Fibroblast of lung (primary cell): ENCODE data around the gene OPA3.

Source experiments
- EZH2 ChIP-seq: IDR thresholded peaks from 2 replicates; pipeline ENCODE4 v1.5.1; 2012; ENCODE audit warnings: low read length, control low read depth, mild to moderate bottlenecking; ENCODE audit errors: missing control alignments
- TF ChIP-seq, protein P1 (sequence below), 2 donors: IDR thresholded peaks in 1 of 2; conservative IDR thresholded peaks in 1 of 2; 1 replicate in 1 of 2; 2 replicates in 1 of 2; pipeline ENCODE4 v1.5.1; 2011 to 2012; ENCODE audit warnings: low read length in 2 of 2, control low read depth in 1 of 2, inconsistent platforms in 1 of 2, low read depth in 1 of 2, mild to moderate bottlenecking in 1 of 2

DNA sequence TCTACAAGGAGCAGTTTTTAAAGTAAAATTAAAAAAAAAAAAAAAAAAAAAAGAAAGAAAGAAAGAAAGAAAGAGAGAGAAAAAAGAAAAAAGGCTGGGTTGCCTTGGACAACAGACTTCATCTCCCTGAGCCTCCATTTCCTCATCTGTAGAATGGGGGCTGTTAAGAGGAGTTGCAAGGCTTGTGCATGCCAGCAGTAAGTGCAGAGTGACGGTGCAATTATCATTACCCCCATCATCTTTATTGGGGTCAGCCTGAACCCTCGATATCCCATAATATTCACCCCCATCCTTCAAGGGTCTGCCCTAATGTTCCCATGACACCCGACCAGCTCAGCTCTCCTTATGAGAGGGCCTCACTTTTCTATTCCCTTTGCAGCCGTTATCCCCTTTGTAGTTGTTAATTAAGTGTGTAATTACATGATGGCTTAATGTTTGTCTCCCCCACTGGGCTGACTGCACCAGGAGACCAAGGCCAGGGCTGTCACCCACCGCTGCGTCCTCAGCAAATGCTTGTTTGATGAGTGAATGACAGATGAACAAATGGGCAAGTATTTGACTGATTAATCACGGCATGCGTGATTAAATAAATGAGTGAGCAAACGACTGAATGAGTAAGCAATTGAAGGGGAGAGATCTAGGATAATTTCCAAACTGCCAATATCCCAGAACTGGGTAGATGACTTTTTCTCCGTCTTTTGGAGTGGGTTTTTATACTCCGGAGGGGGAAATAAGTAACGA lies 106.7 kb downstream of the OPA3 start:
- TF ChIP-seq EZH2 = no peak
- TF ChIP-seq, protein P1, sequence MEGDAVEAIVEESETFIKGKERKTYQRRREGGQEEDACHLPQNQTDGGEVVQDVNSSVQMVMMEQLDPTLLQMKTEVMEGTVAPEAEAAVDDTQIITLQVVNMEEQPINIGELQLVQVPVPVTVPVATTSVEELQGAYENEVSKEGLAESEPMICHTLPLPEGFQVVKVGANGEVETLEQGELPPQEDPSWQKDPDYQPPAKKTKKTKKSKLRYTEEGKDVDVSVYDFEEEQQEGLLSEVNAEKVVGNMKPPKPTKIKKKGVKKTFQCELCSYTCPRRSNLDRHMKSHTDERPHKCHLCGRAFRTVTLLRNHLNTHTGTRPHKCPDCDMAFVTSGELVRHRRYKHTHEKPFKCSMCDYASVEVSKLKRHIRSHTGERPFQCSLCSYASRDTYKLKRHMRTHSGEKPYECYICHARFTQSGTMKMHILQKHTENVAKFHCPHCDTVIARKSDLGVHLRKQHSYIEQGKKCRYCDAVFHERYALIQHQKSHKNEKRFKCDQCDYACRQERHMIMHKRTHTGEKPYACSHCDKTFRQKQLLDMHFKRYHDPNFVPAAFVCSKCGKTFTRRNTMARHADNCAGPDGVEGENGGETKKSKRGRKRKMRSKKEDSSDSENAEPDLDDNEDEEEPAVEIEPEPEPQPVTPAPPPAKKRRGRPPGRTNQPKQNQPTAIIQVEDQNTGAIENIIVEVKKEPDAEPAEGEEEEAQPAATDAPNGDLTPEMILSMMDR (conservative IDR thresholded peaks at IDR 0.05 in 1 of 2, IDR thresholded peaks at IDR 0.05 in 1 of 2; ENCODE audit: low read depth in 1 of 2, low read length in 2 of 2) = no peak
